SK-N-SH (cell line): ENCODE measurements around the gene BMP8A. TPM values are rescaled to one million over a fixed set of nuclear protein-coding genes. Genes with fewer than 3 reads are reported as not detected.

Source experiments
- CTCF ChIA-PET: fragments of 300-600, 350-600 bp; formaldehyde crosslinking; extraction: SDS; loops from one replicate; lab custom pipeline; 2021; lab: Yijun Ruan, JAX
- POLR2A ChIA-PET: fragments of 350-600 bp; sonication (Branson Sonifier 250); formaldehyde crosslinking; extraction: SDS; loops from one replicate; lab custom pipeline; 2020; ENCODE audit warnings: antibody characterized with exemption, inconsistent platforms; lab: Yijun Ruan, JAX
- DNase-seq: peaks from one replicate; pipeline ENCODE4 v3.0.0; 2012
- H2AFZ ChIP-seq: fragments of 200-600 bp; sonication (generic); 2 replicates; pipeline ENCODE4 v1.8.1; 2016; ENCODE audit warnings: antibody characterized with exemption, mild to moderate bottlenecking, low read depth
- H3F3A ChIP-seq: fragments of 200-600 bp; sonication (generic); replicated peaks from 2 replicates; pipeline ENCODE3; 2016; ENCODE audit warnings: antibody characterized with exemption, mild to moderate bottlenecking; ENCODE audit not compliant: insufficient read depth
- H3K27ac ChIP-seq, 2 experiments: fragments of 200-500 bp in 1 of 2; fragments of 200-600 bp in 1 of 2; sonication (Bioruptor generic) in 1 of 2; sonication (generic), shearing (Covaris generic) in 1 of 2; 2 replicates each; pipeline versions ENCODE4 v1.5.1 to v1.6.1; 2014 to 2016; ENCODE audit warnings: low read depth in 2 of 2, inconsistent platforms in 1 of 2, low read length in 1 of 2, mild to moderate bottlenecking in 1 of 2, mixed read lengths in 1 of 2
- H3K27me3 ChIP-seq: fragments of 200-600 bp; sonication (generic), shearing (Covaris generic); 2 replicates; pipeline ENCODE4 v1.6.1; 2016; ENCODE audit warnings: mixed run types; ENCODE audit not compliant: insufficient read depth
- H3K36me3 ChIP-seq, 2 experiments: fragments of 200-500 bp in 1 of 2; fragments of 200-600 bp in 1 of 2; sonication (Bioruptor generic) in 1 of 2; sonication (generic) in 1 of 2; replicated peaks in 1 of 2; 2 replicates each; pipeline versions ENCODE3 to v1.5.1; 2014 to 2016; ENCODE audit warnings: low read length in 1 of 2, mild to moderate bottlenecking in 1 of 2; ENCODE audit not compliant: insufficient read depth in 2 of 2, control insufficient read depth in 1 of 2
- H3K4me1 ChIP-seq, 2 experiments: fragments of 200-500 bp in 1 of 2; fragments of 200-600 bp in 1 of 2; sonication (Bioruptor generic) in 1 of 2; sonication (generic), shearing (Covaris generic) in 1 of 2; 2 replicates each; pipeline versions ENCODE4 v1.5.1 to v1.6.1; 2014 to 2016; ENCODE audit warnings: low read depth in 1 of 2, low read length in 1 of 2, mixed run types in 1 of 2; ENCODE audit not compliant: insufficient read depth in 2 of 2, control insufficient read depth in 1 of 2
- H3K4me2 ChIP-seq: fragments of 200-600 bp; sonication (generic), shearing (Covaris generic); 2 replicates; pipeline ENCODE4 v1.6.1; 2017; ENCODE audit warnings: mixed run types
- H3K4me3 ChIP-seq, 2 experiments: fragments of 200-500 bp in 1 of 2; fragments of 200-600 bp in 1 of 2; sonication (Bioruptor generic) in 1 of 2; sonication (generic), shearing (Covaris generic) in 1 of 2; 2 replicates each; pipeline versions ENCODE4 v1.5.1 to v1.8.1; 2014 to 2016; ENCODE audit warnings: low read depth in 2 of 2, inconsistent platforms in 1 of 2, low read length in 1 of 2, mild to moderate bottlenecking in 1 of 2, mixed read lengths in 1 of 2, moderate library complexity in 1 of 2
- H3K79me2 ChIP-seq: fragments of 200-600 bp; sonication (generic); 2 replicates; pipeline ENCODE4 v1.8.1; 2017; ENCODE audit warnings: mild to moderate bottlenecking; ENCODE audit not compliant: insufficient read depth
- H3K9ac ChIP-seq: fragments of 200-600 bp; sonication (generic); 2 replicates; pipeline ENCODE4 v1.6.1; 2017; ENCODE audit warnings: mixed run types
- H3K9me2 ChIP-seq: fragments of 200-600 bp; sonication (generic); 2 replicates; pipeline ENCODE4 v1.6.1; 2017; ENCODE audit warnings: mixed run types
- H3K9me3 ChIP-seq: fragments of 200-600 bp; sonication (generic); 2 replicates; pipeline ENCODE4 v1.6.1; 2017; ENCODE audit warnings: mixed run types, mild to moderate bottlenecking, moderate library complexity
- H4K20me1 ChIP-seq: fragments of 200-600 bp; sonication (generic); 2 replicates; pipeline ENCODE4 v1.6.1; 2017; ENCODE audit warnings: mild to moderate bottlenecking, mixed run types; ENCODE audit not compliant: insufficient read depth
- CHD2 ChIP-seq: fragments of 150-350 bp; IDR thresholded peaks from 2 replicates; pipeline ENCODE4 v1.6.1; 2018; ENCODE audit warnings: low read length; ENCODE audit not compliant: partially characterized antibody
- EP300 ChIP-seq, 2 experiments: IDR thresholded peaks; 2 replicates each; pipeline versions ENCODE4 v1.4.0 to v1.6.1; 2012; ENCODE audit warnings: borderline replicate concordance in 1 of 2, low read depth in 1 of 2, low read length in 1 of 2
- EZH2phosphoT487 ChIP-seq: fragments of 200-600 bp; sonication (generic); IDR thresholded peaks from 2 replicates; pipeline ENCODE4 v1.6.1; 2017; ENCODE audit warnings: low read depth, mixed run types, mild to moderate bottlenecking, antibody characterized with exemption, moderate library complexity, borderline replicate concordance
- FOXM1 ChIP-seq: IDR thresholded peaks from 2 replicates; pipeline ENCODE4 v1.4.0; 2012; ENCODE audit warnings: low read depth, mild to moderate bottlenecking
- GABPA ChIP-seq: IDR thresholded peaks from 2 replicates; pipeline ENCODE4 v1.4.0; 2012; ENCODE audit warnings: low read depth, mild to moderate bottlenecking
- NRF1 ChIP-seq: IDR thresholded peaks from 2 replicates; pipeline ENCODE4 v1.6.1; 2012; ENCODE audit warnings: low read depth, mild to moderate bottlenecking, low read length
- SIN3A ChIP-seq: IDR thresholded peaks from 2 replicates; pipeline ENCODE4 v1.6.1; 2012; ENCODE audit warnings: low read depth, mild to moderate bottlenecking, low read length, moderate library complexity, borderline replicate concordance
- TCF12 ChIP-seq: IDR thresholded peaks from 2 replicates; pipeline ENCODE4 v1.4.0; 2012
- TEAD4 ChIP-seq: IDR thresholded peaks from 2 replicates; pipeline ENCODE4 v1.4.0; 2012; ENCODE audit warnings: mild to moderate bottlenecking, borderline replicate concordance; ENCODE audit not compliant: insufficient read depth
- USF2 ChIP-seq: fragments of 150-350 bp; IDR thresholded peaks from 2 replicates; pipeline ENCODE4 v1.6.1; 2017; ENCODE audit warnings: antibody characterized with exemption, low read length, low read depth, borderline replicate concordance
- WGBS: methylation state at CpG from one replicate; pipeline ENCODE4 v1.1.6; 2017; ENCODE audit warnings: low lambda C conversion rate; 5-methylcytosine and 5-hydroxymethylcytosine counted together
- polyA plus RNA-seq, 3 experiments: library from polyadenylated mRNA; depleted of rRNA; stranded (reverse); fragments of >200 nt; gene quantifications; 2 replicates each; pipeline ENCODE4 v1.2.3, GENCODE V29; 2012
- TF ChIP-seq, protein P1 (sequence below): fragments of 200-600 bp; sonication (generic); IDR thresholded peaks from 2 replicates; pipeline ENCODE4 v1.6.1; 2017; ENCODE audit warnings: antibody characterized with exemption, mild to moderate bottlenecking, moderate library complexity

BMP8A gene
- polyA plus RNA-seq, 1 of the 3 experiments (the other 2 are of a cell fraction) = 0.16 TPM

DNA sequence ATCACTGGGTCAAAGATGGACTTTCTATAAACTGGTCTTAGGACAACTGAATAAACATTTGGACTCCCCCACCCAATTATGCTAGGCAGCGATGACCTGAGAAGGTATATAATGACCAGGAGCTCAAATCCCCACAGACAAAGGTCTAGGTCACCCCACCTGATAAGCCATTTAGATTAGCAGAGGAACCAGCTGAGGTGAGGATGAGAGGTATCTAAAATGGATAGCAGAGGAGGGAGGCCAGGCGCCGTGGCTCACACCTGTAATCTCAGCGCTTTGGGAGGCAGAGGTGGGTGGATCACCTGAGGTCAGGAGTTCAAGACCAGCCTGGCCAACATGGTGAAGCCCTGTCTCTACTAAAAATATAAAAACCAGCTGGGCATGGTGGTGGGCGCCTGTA, 51.5 kb downstream of the BMP8A start:
- H3K4me2 ChIP-seq = no peak overlapping the region
- WGBS = 98% methylated on average over 5 of the region's 5 CpGs
- H3K79me2 ChIP-seq = no peaks in the 10 kb centered on the region
- H2AFZ ChIP-seq = no peak overlapping the region
- no peak overlapping the region for H3K9ac ChIP-seq
- no peaks in the 10 kb centered on the region for H3K9me3 ChIP-seq
- TF ChIP-seq TEAD4 (no peak), CHD2 (no peak), TCF12 (no peak), GABPA (no peak)
- TF ChIP-seq, protein P1, sequence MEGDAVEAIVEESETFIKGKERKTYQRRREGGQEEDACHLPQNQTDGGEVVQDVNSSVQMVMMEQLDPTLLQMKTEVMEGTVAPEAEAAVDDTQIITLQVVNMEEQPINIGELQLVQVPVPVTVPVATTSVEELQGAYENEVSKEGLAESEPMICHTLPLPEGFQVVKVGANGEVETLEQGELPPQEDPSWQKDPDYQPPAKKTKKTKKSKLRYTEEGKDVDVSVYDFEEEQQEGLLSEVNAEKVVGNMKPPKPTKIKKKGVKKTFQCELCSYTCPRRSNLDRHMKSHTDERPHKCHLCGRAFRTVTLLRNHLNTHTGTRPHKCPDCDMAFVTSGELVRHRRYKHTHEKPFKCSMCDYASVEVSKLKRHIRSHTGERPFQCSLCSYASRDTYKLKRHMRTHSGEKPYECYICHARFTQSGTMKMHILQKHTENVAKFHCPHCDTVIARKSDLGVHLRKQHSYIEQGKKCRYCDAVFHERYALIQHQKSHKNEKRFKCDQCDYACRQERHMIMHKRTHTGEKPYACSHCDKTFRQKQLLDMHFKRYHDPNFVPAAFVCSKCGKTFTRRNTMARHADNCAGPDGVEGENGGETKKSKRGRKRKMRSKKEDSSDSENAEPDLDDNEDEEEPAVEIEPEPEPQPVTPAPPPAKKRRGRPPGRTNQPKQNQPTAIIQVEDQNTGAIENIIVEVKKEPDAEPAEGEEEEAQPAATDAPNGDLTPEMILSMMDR = no peak
- no peak overlapping the region for H3K4me3 ChIP-seq
- H3K27me3 ChIP-seq = no peaks in the 10 kb centered on the region
- H3K9me2 ChIP-seq = no peaks in the 10 kb centered on the region
- H3K27ac ChIP-seq = no peak overlapping the region
- DNase-seq = no peak
- peaks cover 10 to 15% of the 10 kb centered on the region in 2 experiments for H3K36me3 ChIP-seq
- H3F3A ChIP-seq = peaks cover 7% of the 10 kb centered on the region
- ChIA-PET CTCF (interaction anchor here (0.6 to 1.2 kb wide), 2 partner anchors 145 to 350 kb away, joined by 3 read pairs; no protein-coding TSS in a partner anchor), POLR2A (no interaction called here)
- H3K4me1 ChIP-seq = no peaks in the 10 kb centered on the region; a peak in 1 of 4 replicates
- no peaks in the 10 kb centered on the region for H4K20me1 ChIP-seq

DNA sequence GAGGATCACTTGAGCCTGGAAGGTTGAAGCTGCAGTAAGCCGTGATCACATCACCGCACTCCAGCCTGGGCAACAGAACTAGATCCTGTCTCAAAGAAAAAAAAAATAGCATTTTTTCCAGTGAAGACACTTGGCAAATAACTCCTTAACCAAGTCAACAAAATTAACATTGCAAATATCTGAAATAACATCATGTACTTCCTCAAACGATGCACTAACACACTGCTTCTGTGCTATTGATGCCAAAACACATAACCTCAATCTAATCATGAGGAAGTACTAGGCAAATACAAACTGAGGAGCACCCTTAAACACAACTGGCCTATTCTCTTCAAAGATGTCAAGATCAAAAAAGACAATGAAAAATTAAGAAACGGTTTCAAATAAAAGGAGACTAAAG, 52.9 kb downstream of the BMP8A start:
- WGBS = 79% methylated on average over 4 of the region's 4 CpGs
- H3K4me3 ChIP-seq = no peak overlapping the region
- H3K9me2 ChIP-seq = no peaks in the 10 kb centered on the region
- no peaks in the 10 kb centered on the region for H4K20me1 ChIP-seq
- POLR2A ChIA-PET = no interaction called here
- CTCF ChIA-PET = no interaction called here
- no peak overlapping the region for H3K4me2 ChIP-seq
- no peak overlapping the region for H2AFZ ChIP-seq
- H3K27ac ChIP-seq = no peak overlapping the region
- no peak for DNase-seq
- no peaks in the 10 kb centered on the region for H3K27me3 ChIP-seq
- H3F3A ChIP-seq = peaks cover 7% of the 10 kb centered on the region
- H3K9me3 ChIP-seq = no peaks in the 10 kb centered on the region
- no peak overlapping the region for H3K9ac ChIP-seq
- TF ChIP-seq SIN3A = no peak
- TF ChIP-seq NRF1 = no peak
- TF ChIP-seq EP300 (IDR thresholded peaks at IDR 0.05; ENCODE audit: borderline replicate concordance in 1 of 2, low read depth in 1 of 2, low read length in 1 of 2) = no peak
- no peak for TF ChIP-seq EZH2phosphoT487
- TF ChIP-seq TEAD4 = no peak
- no peak for TF ChIP-seq USF2
- no peak for TF ChIP-seq FOXM1
- no peaks in the 10 kb centered on the region for H3K79me2 ChIP-seq
- H3K4me1 ChIP-seq = no peaks in the 10 kb centered on the region
- H3K36me3 ChIP-seq = peaks cover 10 to 15% of the 10 kb centered on the region in 2 experiments
